Measurements from ENCODE around the gene WAPL.

GRCh38 chr10:86401588-86402282 is 119.9 kb downstream of the WAPL start:
- TF ChIP-seq CTCF (conservative IDR thresholded peaks at IDR 0.05; ENCODE audit: low read length) (no peak), EZH2phosphoT487 (IDR thresholded peaks at IDR 0.05; ENCODE audit: borderline replicate concordance) (no peak)
